Neuronal stem cell (in vitro differentiated cells): Measurements from ENCODE around the gene HAGHL.

ENCODE experiments used
- DNase-seq: peaks from one replicate; pipeline ENCODE4 v3.0.0-alpha.2; 2013; ENCODE audit warnings: low spot score
- H2AFZ ChIP-seq: one replicate; pipeline ENCODE4 v1.6.1; 2013; ENCODE audit warnings: mild to moderate bottlenecking, low read length, inconsistent platforms
- H2AK5ac ChIP-seq: 2 replicates; pipeline ENCODE4 v1.6.1; 2013; ENCODE audit warnings: low read depth, mild to moderate bottlenecking, inconsistent platforms, low read length, moderate library complexity, mixed read lengths
- H2BK120ac ChIP-seq: 2 replicates; pipeline ENCODE4 v1.6.1; 2013; ENCODE audit warnings: low read depth, mild to moderate bottlenecking, inconsistent platforms, low read length, moderate library complexity, mixed read lengths
- H2BK12ac ChIP-seq: one replicate; pipeline ENCODE4 v1.6.1; 2013; ENCODE audit warnings: low read length, inconsistent platforms
- H2BK15ac ChIP-seq: 2 replicates; pipeline ENCODE4 v1.6.1; 2013; ENCODE audit warnings: mild to moderate bottlenecking, low read length, inconsistent platforms, mixed read lengths
- H2BK5ac ChIP-seq: one replicate; pipeline ENCODE4 v1.6.1; 2013; ENCODE audit warnings: inconsistent platforms, mild to moderate bottlenecking, low read length, moderate library complexity
- H3K14ac ChIP-seq: one replicate; pipeline ENCODE4 v1.6.1; 2013; ENCODE audit warnings: low read length, inconsistent platforms
- H3K18ac ChIP-seq: 2 replicates; pipeline ENCODE4 v1.6.1; 2013; ENCODE audit warnings: low read length, inconsistent platforms
- H3K23ac ChIP-seq: 2 replicates; pipeline ENCODE4 v1.6.1; 2013; ENCODE audit warnings: low read depth, mild to moderate bottlenecking, mixed read lengths, low read length, inconsistent platforms; ENCODE audit not compliant: poor library complexity
- H3K27ac ChIP-seq: replicated peaks from 3 replicates; pipeline ENCODE4 v1.5.1; 2013; ENCODE audit warnings: low read length, inconsistent platforms
- H3K27me3 ChIP-seq, 3 experiments: 2 replicates each; pipeline ENCODE4 v1.6.1; 2013; ENCODE audit warnings: low read length in 3 of 3, mild to moderate bottlenecking in 2 of 3, inconsistent platforms in 1 of 3, low read depth in 1 of 3, mixed read lengths in 1 of 3, moderate library complexity in 1 of 3; ENCODE audit not compliant: control insufficient read depth in 3 of 3, insufficient read depth in 3 of 3
- H3K36me3 ChIP-seq, 2 donors: replicated peaks in 1 of 2; 2 replicates each; pipeline ENCODE4 v1.6.1; 2013; ENCODE audit warnings: low read length in 2 of 2; ENCODE audit not compliant: control insufficient read depth in 2 of 2, insufficient read depth in 2 of 2
- H3K4ac ChIP-seq: 2 replicates; pipeline ENCODE4 v1.6.1; 2013; ENCODE audit warnings: inconsistent platforms, mild to moderate bottlenecking, low read length, moderate library complexity
- H3K4me1 ChIP-seq, 2 donors: 1 replicate in 1 of 2; 2 replicates in 1 of 2; pipeline ENCODE4 v1.6.1; 2013; ENCODE audit warnings: low read length in 2 of 2, low read depth in 1 of 2; ENCODE audit not compliant: control insufficient read depth in 2 of 2, insufficient read depth in 1 of 2
- H3K4me2 ChIP-seq: one replicate; pipeline ENCODE4 v1.6.1; 2013; ENCODE audit warnings: mild to moderate bottlenecking, low read length, inconsistent platforms; ENCODE audit not compliant: insufficient read depth, poor library complexity, severe bottlenecking
- H3K4me3 ChIP-seq, 2 donors: 2 replicates each; pipeline ENCODE4 v1.5.1; 2013; ENCODE audit warnings: low read length in 2 of 2, mild to moderate bottlenecking in 2 of 2, inconsistent platforms in 1 of 2, moderate library complexity in 1 of 2
- H3K79me1 ChIP-seq: one replicate; pipeline ENCODE4 v1.6.1; 2013; ENCODE audit warnings: low read depth, mild to moderate bottlenecking, inconsistent platforms, low read length, moderate library complexity
- H3K9ac ChIP-seq: one replicate; pipeline ENCODE4 v1.6.1; 2013; ENCODE audit warnings: mild to moderate bottlenecking, low read depth, low read length, inconsistent platforms; ENCODE audit not compliant: poor library complexity
- H3K9me3 ChIP-seq, 2 donors: replicated peaks in 1 of 2; 2 replicates each; pipeline versions ENCODE3 to v1.6.1; 2013; ENCODE audit warnings: low read length in 2 of 2, mild to moderate bottlenecking in 2 of 2, inconsistent platforms in 1 of 2, low read depth in 1 of 2, mixed read lengths in 1 of 2, moderate library complexity in 1 of 2; ENCODE audit not compliant: control insufficient read depth in 2 of 2, insufficient read depth in 1 of 2
- H4K8ac ChIP-seq: one replicate; pipeline ENCODE4 v1.6.1; 2013; ENCODE audit warnings: low read depth, mild to moderate bottlenecking, inconsistent platforms, low read length, moderate library complexity
- H4K91ac ChIP-seq: one replicate; pipeline ENCODE4 v1.6.1; 2013; ENCODE audit warnings: low read length, low read depth, mild to moderate bottlenecking, inconsistent platforms; ENCODE audit not compliant: poor library complexity
- WGBS, 2 donors: extraction: QIAGEN DNeasy Blood & Tissue Kit; methylation state at CpG; one replicate each; pipeline ENCODE4 v1.1.7; 2013; ENCODE audit warnings: missing lambda C conversion rate in 2 of 2, mixed read lengths in 1 of 2; ENCODE audit not compliant: insufficient read length in 2 of 2, insufficient replicate concordance in 1 of 2; ENCODE audit errors: extremely low coverage in 2 of 2; 5-methylcytosine and 5-hydroxymethylcytosine counted together

The HAGHL gene

GRCh38 chr16:733382-734207 lies 6.7 kb downstream of the HAGHL start:
- H3K4me2 ChIP-seq, result no peak overlapping the region
- H3K18ac ChIP-seq, result no peak overlapping the region
- H3K4me3 ChIP-seq, result no peak overlapping the region
- peak overlapping the region; percentile 55 for H3K23ac ChIP-seq
- H2BK15ac ChIP-seq, result peak overlapping the region; percentile 58
- no peak overlapping the region for H3K4ac ChIP-seq
- no peak overlapping the region for H2AK5ac ChIP-seq
- no peak overlapping the region for H3K27ac ChIP-seq
- peak overlapping the region; percentile 63 for H3K9ac ChIP-seq
- peaks cover 34 to 65% of the 10 kb centered on the region in 2 donors for H3K36me3 ChIP-seq
- H3K4me1 ChIP-seq, result peaks cover 0 to under 1% of the 10 kb centered on the region in 2 donors
- peaks cover 6% of the 10 kb centered on the region for H3K79me1 ChIP-seq
- no peak overlapping the region for H3K14ac ChIP-seq
- no peak overlapping the region for H4K91ac ChIP-seq
- H3K27me3 ChIP-seq, result peaks cover 0 to under 1% (median 0%) of the 10 kb centered on the region in 3 experiments
- H4K8ac ChIP-seq, result no peak overlapping the region
- no peak for DNase-seq
- peak overlapping the region; percentile 88 for H2BK5ac ChIP-seq
- no peak overlapping the region for H2AFZ ChIP-seq
- H2BK120ac ChIP-seq, result no peak overlapping the region
- H2BK12ac ChIP-seq, result peak overlapping the region; percentile 73
- no CpG with 5 or more reads among the region's 34 CpGs for WGBS, 2 donors
- no peaks in the 10 kb centered on the region for H3K9me3 ChIP-seq

- Histone ChIP-seq H3K23ac (no peak overlapping the region), H3K4ac (no peak overlapping the region), H4K8ac (no peak overlapping the region), H3K4me2 (no peak overlapping the region), H3K9ac (no peak overlapping the region), H4K91ac (no peak overlapping the region), H3K79me1 (peaks cover 8% of the 10 kb centered on the region), H2BK12ac (peak overlapping the region; percentile 73), H3K4me3 (no peak overlapping the region), H3K14ac (no peak overlapping the region), H2AFZ (no peak overlapping the region), H2BK5ac (no peak overlapping the region), H2AK5ac (no peak overlapping the region), H3K4me1 (no peaks in the 10 kb centered on the region), H3K27ac (no peak overlapping the region), H3K27me3 (no peaks in the 10 kb centered on the region), H3K18ac (no peak overlapping the region), H2BK120ac (no peak overlapping the region), H3K36me3 (peaks cover 34 to 65% of the 10 kb centered on the region in 2 donors), H3K9me3 (no peaks in the 10 kb centered on the region), H2BK15ac (peak overlapping the region; percentile 58)
- WGBS, 2 donors, result no CpG with 5 or more reads among the region's 49 CpGs
- no peak for DNase-seq
Measured at GRCh38 chr16:734208-734980, 7.5 kb downstream of the HAGHL start.

- Histone ChIP-seq H3K4ac (no peak overlapping the region), H2BK5ac (no peak overlapping the region), H3K79me1 (peaks cover 9% of the 10 kb centered on the region), H3K4me1 (peaks cover 4 to 5% of the 10 kb centered on the region in 2 donors), H3K9ac (no peak overlapping the region), H2BK15ac (no peak overlapping the region), H2AFZ (no peak overlapping the region), H3K27ac (no peak overlapping the region), H3K14ac (no peak overlapping the region), H4K8ac (no peak overlapping the region), H4K91ac (no peak overlapping the region), H3K4me3 (no peak overlapping the region), H3K18ac (no peak overlapping the region), H3K4me2 (no peak overlapping the region), H2BK120ac (no peak overlapping the region), H3K36me3 (peaks cover 33 to 65% of the 10 kb centered on the region in 2 donors), H2AK5ac (no peak overlapping the region), H3K9me3 (no peaks in the 10 kb centered on the region), H3K23ac (no peak overlapping the region), H3K27me3 (no peaks in the 10 kb centered on the region), H2BK12ac (no peak overlapping the region)
- WGBS, 2 donors, result no CpG with 5 or more reads among the region's 25 CpGs
- no peak for DNase-seq
Measured at GRCh38 chr16:734981-735881, 8.3 kb downstream of the HAGHL start.
